NCI-H82 (cell line): Measurements from ENCODE around the gene OR2A12.
"Not testable (repeated sequence)": the region's sequence is repeated elsewhere in the genome, so short reads cannot be mapped to it uniquely, and the experiment has no call there.

Experiments
- DNase-seq: peaks from one replicate; lab custom pipeline; 2025; lab: John Stamatoyannopoulos, UW

OR2A12 gene

DNA sequence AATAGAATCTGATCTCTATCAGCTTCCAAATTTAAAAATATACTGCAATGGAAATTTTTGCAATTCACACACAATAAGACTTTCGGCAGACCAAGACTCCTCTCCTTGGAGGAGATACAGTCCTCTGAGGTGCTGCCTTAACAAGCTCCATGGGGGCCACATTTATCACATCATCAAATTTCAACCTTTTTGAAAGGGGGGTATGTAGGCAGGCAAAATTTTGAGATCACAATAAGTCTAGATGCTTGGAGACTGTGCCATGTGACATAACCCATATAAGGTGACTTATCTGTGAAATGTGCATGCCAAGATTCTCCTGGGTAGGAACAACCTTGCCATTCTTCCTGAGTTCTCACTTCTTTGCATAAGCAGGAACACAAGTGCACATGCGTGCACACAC lies at the start of gene OR2A12:
TSS of gene OR2A12 (plus strand) at position 301 of the 400 bp plus-strand sequence. CDS start 8,830 bp downstream, outside the sequence.
- DNase-seq, result no peak

DNA sequence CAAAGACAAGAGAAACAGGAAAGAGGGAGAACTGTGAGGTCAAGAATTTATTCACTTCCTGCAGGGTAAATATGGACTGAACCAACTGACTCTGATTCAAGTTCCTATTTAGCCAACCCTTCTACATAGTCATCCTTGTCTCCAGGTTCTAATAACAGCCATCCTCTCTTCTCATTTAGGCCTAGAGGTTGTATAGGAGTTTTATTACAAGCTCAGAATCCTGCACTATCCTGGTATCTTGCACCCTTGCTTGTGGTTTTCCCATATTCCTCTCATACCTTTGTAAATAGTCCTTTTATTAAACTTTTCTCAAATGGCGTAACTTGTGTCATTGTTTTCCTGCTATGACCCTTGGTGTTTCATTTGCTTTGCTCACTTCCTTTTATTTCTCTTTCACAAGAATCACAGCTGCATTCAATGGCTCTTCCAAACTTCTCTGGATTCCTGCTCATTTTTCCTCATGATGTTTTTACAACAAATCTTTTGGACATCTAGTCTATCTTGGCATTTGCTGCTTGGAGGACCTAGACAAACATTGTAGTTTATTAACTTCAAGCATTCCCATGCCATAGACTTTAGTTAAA lies 49.7 kb upstream of the OR2A12 start:
- DNase-seq, result no peak

DNA sequence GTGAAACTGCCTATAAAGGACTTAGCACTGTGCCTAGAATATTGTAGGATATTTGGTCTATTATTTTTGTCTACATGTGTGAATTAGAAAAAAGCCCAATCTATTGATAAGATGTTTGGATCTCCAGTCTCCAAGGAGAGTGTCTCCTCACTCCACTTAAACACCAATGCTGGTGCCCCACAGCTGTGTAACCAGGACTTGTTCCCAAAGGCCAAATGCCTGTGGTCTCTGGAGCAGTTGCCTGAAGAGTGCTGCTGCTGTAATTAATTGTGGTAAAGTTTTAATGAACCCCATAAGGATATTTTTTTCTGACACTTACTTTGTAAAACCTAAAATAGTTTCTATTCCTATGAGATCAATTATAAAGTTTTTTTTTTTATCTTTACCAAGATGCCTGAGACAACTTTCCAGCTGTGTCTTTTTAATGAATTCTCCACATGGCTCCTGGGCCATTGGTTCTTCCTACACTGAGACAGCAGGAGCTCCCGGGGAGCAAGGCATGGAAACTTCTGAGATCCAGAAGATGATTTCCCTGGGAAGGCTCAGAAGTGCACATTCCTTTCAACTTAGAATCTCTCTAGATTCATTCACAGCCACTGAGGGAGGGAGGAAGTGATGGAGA lies 48.6 kb upstream of the OR2A12 start:
- DNase-seq, result no peak

DNA sequence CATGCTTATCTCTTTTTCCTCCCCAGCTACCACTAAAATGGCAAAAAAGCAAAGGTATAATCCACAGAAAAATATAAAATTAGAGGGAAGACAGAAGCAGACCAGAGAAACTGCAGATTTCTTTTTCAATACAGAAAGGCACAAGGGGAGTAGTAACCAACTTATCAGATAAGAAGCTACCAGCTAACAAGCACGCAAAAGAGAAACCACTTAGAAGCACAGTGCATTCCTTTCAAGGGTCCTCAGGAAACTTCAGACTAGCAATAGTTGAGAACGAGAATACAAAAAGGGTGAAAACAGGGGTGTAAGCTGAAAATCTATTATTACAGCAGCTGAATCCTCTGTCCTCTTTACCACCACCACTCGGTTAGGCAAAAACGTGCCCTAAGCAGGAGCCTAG lies 47.2 kb upstream of the OR2A12 start:
- no peak for DNase-seq

DNA sequence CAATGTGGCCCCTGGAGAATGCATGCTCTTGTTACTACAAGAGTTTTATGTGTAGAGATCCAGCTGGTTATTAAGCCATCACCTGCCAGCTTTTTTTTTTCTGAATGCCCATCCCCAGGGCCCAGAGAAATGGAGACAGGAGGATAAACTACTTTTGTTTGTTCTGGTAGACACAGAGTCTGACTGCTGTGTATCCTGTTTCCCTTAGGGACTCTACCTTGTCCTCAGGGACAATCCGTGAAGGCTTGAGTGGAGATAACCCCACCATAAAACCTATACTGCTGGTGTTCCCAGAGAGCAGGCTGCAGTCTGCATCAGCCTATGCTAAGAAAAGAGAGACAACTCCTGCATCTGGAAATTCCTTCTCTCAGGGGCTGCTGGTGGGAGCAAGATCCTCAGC lies 37.4 kb upstream of the OR2A12 start, which contains the start of gene OR2A5:
TSS of gene OR2A5 (plus strand) at position 301 of the 400 bp plus-strand sequence. CDS start 1,454 bp downstream, outside the sequence.
- peak; percentile 48 for DNase-seq

DNA sequence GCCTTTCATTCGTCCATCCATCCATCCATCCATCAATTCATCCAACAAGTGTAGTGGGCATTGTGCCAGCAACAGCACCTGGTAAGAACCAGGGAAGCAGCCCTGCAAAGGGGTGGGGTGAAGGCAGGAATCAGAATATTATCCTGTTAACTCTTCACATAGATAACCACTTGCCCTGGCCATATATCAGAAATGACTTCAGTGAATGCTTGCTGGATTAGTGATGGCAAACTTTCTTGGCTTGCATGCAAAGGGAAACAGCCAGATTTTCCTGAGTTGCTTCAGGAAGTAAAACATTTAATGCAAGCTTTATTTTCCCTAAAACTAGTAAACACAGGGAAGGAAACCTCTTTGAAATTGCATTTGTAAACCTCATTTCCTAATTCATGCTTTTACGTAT lies 36.6 kb upstream of the OR2A12 start:
- DNase-seq, result peak; percentile 87

DNA sequence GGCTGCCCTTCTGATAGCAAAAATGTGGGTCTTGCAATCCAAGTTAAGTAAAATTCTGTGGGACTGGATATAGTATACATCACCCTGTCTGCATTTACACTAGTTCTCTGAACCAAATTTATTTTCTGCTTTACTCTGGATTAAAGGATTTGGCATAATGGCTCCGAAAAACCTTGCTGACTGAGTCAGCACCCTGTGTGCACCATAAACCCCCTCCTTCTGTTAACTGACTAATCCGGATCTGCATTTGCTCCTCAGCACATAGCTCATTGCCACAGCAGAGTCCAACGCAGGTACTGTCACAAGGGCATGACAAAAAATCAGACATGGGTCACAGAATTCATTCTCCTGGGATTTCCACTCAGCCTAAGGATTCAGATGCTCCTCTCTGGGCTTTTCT lies 36.0 kb upstream of the OR2A12 start:
- DNase-seq, result peak; percentile 92

DNA sequence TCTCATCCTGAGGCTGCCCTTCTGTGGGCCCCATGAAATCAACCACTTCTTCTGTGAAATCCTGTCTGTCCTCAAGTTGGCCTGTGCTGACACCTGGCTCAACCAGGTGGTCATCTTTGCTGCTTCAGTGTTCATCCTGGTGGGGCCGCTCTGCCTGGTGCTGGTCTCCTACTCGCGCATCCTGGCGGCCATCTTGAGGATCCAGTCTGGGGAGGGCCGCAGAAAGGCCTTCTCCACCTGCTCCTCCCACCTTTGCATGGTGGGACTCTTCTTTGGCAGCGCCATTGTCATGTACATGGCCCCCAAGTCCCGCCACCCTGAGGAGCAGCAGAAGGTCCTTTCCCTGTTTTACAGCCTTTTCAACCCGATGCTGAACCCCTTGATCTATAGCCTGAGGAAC lies 35.2 kb upstream of the OR2A12 start:
- not testable (repeated sequence) for DNase-seq

DNA sequence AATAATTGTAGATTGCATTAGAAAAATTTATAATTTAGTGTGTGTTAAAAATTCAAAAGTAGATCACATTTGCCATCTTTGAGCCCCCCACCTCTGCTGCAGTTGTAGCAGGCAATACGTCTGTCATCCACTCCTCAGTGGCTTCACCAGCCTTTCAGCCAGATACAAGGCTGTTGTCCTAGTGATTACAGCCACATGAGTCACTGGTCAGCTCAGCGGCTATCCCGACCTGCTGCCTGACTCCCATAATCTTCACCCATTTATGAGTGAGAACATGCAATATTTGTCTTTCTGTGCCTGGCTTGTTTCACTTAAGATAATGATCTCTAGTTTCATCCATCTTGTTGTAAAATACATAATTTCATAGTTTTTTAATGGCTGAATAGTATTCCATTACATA lies 28.1 kb upstream of the OR2A12 start:
- DNase-seq, result no peak

GRCh38 chr7:144063710-144064109 lies 22.4 kb upstream of the OR2A12 start:
- peak; percentile 4 for DNase-seq

GRCh38 chr7:144069511-144069910 lies 16.6 kb upstream of the OR2A12 start, which contains the start of gene OR2A25:
Gene OR2A25 (plus strand): TSS chr7:144069811. CDS start chr7:144074220, 4,409 bp downstream.
- DNase-seq, result peak; percentile 2

GRCh38 chr7:144069953-144070352 lies 16.1 kb upstream of the OR2A12 start:
- DNase-seq, result peak; percentile 76

GRCh38 chr7:144074374-144074773 lies 11.7 kb upstream of the OR2A12 start:
- DNase-seq, result peak; percentile 4

DNA sequence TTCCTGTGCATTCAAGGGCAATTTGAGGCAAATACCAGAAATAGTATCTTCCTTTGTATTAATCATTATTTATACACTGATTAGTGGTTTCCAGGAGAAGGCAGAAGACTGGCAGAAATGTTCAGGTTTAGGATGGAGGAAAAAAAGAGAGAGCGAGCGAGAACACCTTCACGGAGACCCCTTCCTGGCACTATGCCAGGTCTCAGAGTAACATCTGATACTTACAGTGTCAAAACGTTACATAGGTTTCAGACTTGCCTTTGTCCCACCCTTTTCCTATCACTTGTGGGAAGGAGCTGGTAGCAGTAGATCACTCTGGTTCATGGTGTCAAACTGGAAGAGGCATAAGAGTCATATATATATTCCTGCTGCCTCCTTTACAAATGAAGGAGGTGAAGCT lies 652 bp downstream of the OR2A12 start:
- peak; percentile 13 for DNase-seq

- no peak for DNase-seq
These were observed 1.2 kb downstream of the OR2A12 start for GRCh38 chr7:144087230-144087629.

DNA sequence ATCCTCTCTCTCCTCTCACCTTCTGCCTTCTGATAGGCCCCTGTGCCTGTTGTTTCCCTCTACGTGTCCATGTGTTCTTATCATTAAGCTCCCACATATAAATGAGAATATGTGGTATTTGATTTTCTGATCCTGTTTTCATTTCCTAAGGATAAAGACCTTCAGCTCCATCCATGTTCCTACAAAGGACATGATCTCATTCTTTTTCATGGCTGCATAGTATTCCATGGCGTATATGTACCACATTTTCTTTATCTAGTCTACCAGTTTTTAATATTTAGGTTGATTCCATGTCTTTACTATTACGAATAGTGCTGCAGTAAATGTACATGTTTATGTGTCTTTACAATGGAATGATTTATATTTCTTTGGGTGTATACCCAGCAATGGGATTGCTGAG lies 4.6 kb downstream of the OR2A12 start:
- DNase-seq, result no peak

GRCh38 chr7:144098776-144099175 lies 12.7 kb downstream of the OR2A12 start:
- DNase-seq, result no peak

DNA sequence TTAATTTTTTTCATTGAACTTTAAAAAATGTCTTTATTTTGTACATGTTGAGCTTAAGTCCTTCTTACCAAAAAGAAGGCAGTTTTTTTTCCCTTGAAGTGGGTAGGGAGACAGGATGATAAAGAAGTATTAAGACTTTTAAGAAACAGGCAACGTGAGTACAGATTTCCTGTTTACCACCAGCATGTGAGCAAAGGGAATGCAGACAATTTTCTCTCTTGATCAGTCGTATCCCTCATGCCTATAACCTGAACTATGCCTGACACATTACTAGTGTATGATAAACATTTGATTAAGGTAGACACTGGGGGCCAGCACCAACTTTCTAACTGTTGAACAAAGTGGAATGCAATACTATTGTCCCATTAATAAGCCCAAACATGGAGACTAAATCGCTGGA lies 14.5 kb downstream of the OR2A12 start:
- DNase-seq, result no peak

DNA sequence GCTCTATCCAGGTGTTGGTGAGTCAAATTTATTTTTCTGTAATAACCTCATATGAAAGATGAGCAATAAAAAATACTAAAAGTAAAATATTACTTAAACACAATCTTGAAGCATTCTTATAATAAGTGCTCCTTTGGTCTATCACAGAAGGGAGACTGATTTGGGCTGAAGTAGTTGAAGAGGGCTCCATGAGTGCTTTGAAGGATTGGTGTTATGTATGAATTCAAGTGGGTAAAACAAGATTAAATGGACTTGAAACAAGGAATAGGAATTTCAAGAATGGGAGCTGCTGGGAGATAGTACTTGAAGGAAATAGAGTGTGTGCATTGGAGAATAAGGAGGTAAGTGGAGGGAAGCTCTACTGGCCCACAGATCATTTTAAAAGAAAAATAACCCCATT lies 16.0 kb downstream of the OR2A12 start:
- DNase-seq, result no peak

- no peak for DNase-seq
These were observed 19.1 kb downstream of the OR2A12 start for GRCh38 chr7:144105211-144105610.

- DNase-seq, result no peak
These were observed 23.2 kb downstream of the OR2A12 start, which contains the start of gene OR2A2 for GRCh38 chr7:144109283-144109682. Gene OR2A2 (plus strand): TSS chr7:144109583. CDS start chr7:144109583, 0 bp downstream.

DNA sequence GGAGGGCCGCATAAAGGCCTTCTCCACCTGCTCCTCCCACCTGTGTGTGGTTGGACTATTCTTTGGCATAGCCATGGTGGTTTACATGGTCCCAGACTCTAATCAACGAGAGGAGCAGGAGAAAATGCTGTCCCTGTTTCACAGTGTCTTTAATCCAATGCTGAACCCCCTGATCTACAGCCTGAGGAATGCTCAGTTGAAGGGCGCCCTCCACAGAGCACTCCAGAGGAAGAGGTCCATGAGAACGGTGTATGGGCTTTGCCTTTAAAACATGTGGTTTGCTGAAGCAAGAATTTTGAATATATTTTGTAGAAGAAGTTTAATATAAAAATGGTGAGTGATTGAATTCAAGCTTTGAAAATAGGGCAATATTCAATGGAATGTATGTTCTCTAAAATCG lies 24.2 kb downstream of the OR2A12 start:
- DNase-seq, result no peak

- DNase-seq, result no peak
These were observed 27.6 kb downstream of the OR2A12 start for GRCh38 chr7:144113651-144114050.

DNA sequence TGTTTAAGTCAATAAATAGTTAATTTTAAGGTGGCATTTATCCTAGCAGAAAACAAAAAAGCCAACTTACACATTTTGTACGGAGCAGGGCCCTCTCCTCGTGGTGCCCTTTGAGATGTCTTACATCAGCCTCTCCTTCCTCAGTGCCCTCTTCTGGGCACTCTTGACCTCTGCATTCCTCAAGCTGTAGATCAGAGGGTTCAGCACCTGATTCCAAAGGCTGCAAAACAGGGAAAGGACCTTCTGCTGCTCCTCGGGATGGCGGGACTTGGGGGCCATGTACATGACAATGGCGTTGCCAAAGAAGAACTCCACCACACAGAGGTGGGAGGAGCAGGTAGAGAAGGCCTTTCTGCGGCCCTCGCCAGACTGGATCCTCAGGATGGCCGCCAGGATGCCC lies 32.3 kb downstream of the OR2A12 start:
- no peak for DNase-seq
